ENCODE data around the gene PCA3.

GRCh38 chr9:76808636-76809035 lies 44.4 kb downstream of the PCA3 start:
- TF ChIP-seq CTCF (IDR thresholded peaks at IDR 0.05; ENCODE audit: control extremely low read depth in 1 of 3, insufficient read depth in 1 of 3, low read depth in 1 of 3, low read length in 3 of 3), result no peak
- TF ChIP-seq SUZ12 (IDR thresholded peaks at IDR 0.05; ENCODE audit: low read length), result no peak
- no peak for TF ChIP-seq GTF2F1 (IDR thresholded peaks at IDR 0.05; ENCODE audit: borderline replicate concordance, low read depth, low read length)
- TF ChIP-seq EP300 (IDR thresholded peaks at IDR 0.05; ENCODE audit: borderline replicate concordance in 1 of 2, low read depth in 2 of 2, low read length in 2 of 2), result no peak
- TF ChIP-seq RAD21 (IDR thresholded peaks at IDR 0.05 in 1 of 2, conservative IDR thresholded peaks at IDR 0.05 in 1 of 2; ENCODE audit: low read depth in 2 of 2, low read length in 2 of 2), result no peak
- TF ChIP-seq GABPA (IDR thresholded peaks at IDR 0.05; ENCODE audit: borderline replicate concordance, insufficient read depth, low read length), result no peak
- no peak for TF ChIP-seq EGR1 (IDR thresholded peaks at IDR 0.05; ENCODE audit: borderline replicate concordance, low read depth, low read length)
- no peak for TF ChIP-seq FOSL1 (IDR thresholded peaks at IDR 0.05; ENCODE audit: insufficient read depth, low read depth, low read length)

Data from H1 (cell line).